Effector CD8-positive, alpha-beta T cell (primary cell): ENCODE data around the gene RPP21.

Source experiments
- DNase-seq: peaks from one replicate; lab custom pipeline; 2025; lab: John Stamatoyannopoulos, UW
- total RNA-seq, 4 experiments: gene quantifications; one replicate each; lab custom pipeline; 2026; lab: John Stamatoyannopoulos, UW

The RPP21 gene
- total RNA-seq: 2.3 to 4.3 (median 3.4) reads per million in 4 experiments

DNA sequence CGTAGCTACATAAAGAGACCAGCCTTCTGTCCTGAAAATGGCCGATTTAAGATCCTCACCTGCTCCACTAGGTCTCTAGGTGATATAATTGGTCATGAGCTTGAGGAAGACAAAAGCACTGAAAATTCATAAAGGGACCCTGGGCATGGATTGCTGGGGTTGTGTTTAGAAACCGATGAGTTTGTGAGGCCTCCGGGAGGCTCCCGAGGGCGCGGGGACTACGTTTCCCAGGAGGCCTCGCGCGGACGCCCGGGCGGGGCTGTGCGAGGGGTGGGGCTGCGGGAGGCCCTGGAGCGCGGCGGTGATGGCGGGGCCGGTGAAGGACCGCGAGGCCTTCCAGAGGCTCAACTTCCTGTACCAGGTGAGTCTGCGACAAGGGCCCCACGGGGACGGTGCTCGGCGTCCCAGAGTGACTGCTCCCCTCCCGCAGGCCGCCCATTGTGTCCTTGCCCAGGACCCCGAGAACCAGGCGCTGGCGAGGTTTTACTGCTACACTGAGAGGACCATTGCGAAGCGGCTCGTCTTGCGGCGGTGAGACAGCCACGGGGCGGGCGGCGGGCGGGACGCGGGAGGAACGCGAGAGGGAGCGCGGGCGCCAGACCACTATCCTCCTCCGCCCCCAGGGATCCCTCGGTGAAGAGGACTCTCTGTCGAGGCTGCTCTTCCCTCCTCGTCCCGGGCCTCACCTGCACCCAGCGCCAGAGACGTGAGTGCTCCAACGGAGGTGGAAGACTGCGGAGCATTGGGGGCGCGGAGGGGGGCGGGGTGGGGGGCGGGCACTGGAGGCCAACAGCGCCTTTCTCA is at the start of gene RPP21:
Gene RPP21, plus strand, starts transcription at position 289 of the 804 bp plus-strand sequence. Its CDS starts 16 bp downstream, at position 305.
- peak; percentile 74 for DNase-seq

DNA sequence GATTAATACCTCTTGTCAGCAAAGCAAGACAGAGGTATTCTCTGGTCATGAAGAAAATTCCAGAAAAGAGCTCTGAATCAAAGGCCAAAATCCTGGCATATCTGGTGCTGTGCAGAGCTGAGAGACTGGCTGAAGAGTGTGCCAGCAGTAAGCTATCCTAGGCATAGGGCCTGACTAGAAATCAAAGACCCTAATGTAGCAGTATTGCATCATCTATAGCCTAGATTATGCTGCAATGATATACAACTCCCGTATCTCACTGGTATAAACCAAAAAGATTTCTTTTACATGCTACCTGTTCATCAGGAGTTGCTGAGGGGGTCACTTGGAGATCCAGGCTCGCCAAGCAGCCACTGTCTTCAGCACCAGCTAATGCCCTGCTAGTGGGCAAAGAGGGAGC is 49.1 kb upstream of the RPP21 start:
- DNase-seq: no peak

DNA sequence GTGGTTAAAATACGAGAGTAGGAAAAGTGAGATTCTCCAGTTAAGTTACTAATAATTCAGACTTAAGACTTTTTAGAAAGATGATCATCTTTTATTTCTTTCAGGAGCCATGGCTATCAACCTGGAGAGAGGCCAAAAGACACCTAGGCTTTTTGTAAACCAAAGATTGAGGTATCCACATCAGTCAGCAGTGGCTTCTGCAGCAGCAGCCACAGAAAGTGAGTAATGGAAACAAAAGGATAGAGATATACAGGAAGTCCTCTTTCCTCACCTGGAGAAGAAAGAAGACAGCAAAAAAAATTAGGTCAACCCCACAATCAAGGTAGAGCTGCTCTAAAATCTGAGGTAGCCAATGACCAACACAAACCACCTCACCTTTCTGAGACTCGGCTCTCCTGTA is 41.0 kb upstream of the RPP21 start:
- no peak for DNase-seq

DNA sequence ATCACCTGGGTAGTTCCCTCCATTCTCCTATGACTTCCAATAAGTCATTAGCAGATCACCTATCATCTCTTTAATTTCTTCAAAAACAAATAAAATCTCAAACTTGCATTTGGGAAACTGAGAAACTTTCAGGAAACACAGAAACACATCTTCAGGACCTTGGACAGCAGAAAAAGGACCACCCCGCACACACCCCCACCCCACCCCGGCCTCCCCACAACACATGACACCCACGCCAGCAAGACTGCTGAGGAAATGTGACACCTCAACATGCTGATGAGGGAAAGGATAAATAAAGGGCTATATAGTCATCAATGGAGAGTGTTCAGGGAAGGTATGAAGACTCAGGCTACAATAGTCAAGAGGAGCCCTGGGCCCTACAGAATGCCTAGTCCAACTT is 33.9 kb upstream of the RPP21 start:
- no peak for DNase-seq

DNA sequence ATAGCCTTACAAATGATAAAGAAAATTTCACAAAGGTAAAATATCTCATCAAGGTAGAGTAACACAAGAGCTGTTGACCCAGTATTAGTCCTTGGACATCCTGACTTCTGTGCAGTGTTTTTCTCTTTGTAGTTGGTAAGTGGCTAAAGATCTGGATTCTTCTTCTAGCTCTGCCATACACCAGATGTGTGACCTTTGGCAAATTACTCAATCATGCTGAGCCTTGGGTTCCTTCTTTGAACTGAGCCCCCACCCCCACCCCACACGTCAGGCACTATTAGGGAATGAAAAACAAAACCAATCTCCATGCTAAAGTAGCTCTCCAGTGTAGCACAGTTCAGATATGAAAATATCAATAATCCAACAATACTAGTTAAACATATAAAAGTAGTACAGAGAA is 33.3 kb upstream of the RPP21 start:
- DNase-seq: no peak

DNA sequence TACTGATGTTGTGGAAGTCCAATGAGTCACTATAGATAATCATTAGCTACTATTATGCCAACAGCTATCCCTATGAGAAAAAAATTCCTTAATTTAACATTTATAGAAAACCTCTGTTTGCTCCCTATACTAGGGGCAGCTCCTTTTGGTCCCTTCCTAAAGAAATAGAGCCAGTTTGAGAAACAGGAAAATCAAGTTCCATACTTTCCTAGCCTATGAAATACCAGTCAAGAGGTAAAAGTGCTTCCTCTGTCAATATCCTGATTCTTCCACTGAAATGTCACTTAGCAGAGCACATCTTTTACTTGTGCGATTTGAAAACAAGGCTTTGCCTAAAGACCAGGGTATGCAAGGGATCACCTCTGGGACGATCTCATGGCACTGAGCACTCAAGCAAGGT is 32.7 kb upstream of the RPP21 start:
- DNase-seq: no peak

DNA sequence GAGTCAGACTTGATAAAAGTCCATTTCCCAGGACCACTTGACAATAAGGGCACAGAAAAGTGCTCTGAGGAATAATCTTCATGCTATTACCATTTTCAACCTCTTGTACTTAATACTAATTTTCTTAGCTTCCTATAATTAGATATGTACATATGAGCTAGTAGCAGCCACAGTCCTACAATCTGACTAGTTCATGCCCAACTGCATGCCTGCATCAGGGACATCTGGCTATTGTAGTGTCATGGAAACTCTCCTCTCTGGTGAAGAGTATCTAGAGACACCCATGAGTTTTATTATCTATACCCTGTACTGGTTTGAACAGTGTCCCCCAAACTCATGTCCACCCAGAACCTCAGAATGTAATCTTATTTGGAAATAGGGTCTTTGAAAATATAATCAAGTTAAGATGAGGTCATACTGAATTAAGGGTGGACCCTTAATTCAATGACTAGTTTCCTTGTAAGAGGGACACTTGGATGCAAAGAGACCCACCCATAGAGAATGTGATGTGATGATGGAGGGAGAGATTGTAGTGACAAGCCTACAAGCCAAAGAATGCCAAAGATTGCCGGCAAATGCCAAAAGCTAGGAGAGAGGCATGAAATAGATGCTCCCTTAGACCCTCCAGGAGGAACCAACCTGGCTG is 32.2 kb upstream of the RPP21 start:
- no peak for DNase-seq

DNA sequence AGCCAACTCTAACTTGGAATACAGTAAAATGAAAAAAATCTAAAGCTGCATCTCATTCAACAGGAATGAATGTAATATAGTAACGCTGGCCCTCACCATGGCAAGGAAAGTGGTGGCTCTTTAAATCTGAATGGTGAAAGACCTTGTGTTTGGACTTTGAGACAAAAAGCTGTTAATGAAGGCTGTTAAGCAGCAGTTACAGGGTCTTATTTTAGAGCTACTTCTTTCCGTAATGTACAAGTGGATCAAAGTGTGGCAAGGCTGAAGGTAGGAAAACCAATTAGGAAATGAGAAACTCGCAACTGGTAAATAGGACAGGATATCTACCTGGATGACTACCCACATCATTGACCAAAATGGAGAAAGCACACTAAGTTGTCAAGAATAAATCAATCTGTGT is 29.8 kb upstream of the RPP21 start:
- DNase-seq: no peak

DNA sequence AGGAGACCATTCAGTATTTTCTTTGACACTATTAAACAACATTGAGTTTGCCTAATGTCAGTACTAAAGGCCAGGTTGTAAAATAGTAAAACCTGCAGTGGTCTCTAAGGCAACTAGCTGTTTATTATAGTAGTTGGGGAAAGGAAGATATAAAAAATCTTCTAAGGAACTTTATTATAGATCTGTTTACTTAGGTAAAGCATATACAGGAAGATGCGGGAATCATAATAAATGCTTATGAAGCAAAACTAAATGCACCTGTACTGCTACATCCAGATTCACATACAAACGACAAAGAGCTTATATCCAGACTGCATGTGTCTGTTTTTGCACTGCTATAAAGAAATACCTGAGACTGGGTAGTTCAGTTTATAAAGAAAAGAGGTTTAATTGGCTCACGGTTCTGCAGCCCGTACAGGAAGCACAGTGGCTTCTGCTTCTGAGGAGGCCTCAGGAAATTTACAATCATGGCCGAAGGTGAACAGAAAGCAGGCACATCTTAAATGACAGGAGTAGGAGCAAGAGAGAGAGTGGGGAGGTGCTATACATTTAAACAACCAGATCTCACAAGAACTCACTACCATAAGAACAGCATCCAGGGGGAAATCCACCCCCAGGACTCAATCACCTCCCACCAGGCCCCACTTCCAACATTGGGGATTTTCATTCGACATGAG is 26.9 kb upstream of the RPP21 start:
- DNase-seq: no peak

DNA sequence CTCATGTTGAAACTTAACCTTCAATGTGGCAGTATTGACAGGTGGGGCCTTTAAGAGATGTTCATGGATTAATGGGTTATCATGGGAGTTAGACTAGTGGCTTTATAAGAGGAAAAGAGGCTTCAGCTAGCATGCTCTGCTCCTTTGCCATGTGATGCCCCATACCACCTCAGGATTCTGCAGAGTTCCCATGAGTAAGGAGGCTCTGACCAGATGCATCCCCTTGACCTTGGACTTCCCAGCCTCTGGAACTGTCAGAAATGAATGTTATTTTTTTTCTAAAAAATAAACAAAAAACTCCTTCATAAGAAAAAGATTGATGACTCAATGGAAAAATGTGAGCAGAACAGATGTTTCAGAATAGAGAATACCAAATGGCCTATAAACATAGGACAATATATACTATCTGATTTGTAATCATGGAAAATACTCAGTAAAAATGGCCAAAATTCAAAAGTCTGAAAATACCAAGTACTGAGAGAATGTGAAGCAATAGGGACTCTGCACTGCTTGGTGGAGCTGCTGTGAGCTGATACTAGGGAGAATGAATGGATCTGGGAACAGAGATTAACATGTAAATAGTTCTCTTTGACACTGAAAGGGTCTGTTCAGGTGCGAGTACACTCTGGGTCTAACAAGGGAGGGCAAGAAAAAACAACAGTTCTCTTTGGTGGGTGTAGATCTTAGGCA is 25.7 kb upstream of the RPP21 start:
- no peak for DNase-seq

DNA sequence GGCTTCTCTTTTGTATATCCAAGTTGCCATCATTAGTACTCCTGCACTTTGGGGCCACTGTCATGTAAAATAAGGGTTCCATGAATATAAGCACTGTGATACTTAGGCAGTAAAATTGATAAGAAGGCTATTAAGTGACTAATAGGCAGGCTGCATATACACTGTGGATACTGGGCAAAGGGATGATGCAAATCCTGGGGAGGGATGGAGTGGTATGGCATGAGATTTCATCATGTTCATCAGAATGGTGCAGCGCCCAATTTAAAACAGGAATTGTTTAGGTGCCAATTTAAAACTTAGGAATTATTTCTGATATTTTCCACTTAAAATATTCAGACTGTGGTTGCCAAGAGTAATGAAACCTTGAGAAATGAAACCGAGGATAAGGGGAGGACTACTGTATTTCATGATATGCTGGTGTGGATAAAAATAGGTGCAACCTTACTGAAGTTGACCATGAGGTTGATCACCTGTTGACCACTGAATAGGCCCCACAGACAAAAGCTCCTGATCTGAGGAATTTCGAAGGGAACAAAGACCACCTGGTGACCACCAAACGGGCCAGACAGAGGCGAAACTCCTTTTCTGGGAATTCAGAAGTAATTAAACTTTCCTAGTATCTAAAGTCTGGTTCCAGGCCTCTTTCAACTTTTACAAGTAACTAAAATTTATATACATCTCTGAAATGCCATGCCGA is 23.1 kb upstream of the RPP21 start:
- DNase-seq: no peak

DNA sequence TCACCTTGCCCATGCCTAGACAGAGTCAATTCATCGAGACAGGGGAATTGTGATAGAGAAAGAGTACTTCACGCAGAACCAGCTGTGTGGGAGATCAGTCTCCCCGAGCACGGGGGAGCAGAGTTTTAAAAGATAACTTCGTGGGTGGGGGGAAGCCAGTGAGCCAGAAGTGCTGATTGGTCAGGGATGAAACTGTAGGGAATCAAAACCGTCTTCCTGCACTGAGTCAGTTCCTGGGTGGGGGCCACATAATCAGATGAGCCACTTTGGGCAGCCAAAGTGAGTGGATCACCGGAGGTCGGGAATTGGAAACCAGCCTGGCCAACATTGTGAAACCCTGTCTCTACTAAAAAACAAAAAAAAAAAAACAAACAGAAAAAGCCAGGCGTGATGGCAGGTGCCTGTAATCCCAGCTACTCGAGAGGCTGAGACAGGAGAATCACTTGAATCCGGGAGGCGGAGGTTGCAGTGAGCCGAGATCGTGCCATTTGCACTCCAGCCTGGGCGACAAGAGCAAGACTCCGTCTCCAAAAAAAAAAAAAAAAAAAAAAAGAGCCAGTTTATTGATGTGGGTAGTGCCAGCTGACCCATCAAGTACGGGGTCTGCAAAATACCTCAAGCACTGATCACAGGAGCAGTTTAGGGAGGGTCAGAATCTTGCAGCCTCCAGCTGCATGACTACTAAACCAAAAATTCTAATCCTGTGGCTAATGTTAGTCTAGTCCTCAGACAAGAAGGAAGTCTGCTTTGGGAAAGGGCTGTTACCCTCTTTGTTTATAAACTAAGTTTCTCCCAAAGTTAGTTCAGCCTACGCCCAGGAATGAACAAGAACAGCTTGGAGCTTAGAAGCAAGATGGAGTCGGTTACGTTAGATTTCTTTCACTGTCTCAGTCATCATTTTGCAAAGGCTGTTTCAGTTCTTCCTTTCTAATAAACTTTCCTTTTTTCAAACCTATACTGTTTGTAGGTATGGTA is 22.1 kb upstream of the RPP21 start:
- DNase-seq: no peak

DNA sequence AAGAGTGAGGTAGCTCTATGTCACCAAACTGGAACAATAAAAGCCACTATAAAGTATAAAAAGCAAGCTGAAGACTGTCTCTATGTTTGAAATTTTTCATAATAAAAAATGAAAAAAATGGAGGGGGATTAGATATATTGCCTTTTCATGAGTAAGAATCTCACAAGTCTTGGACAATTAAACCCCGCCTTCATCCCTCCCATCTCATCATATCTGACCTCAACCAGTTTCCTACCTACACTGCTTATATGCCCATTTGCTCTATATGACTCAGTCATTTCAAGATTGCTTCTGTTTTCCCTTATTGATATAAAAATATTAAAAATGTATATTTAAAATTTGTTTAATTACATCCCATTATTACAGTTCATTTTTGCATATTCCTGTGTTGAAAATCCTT is 21.1 kb upstream of the RPP21 start:
- no peak for DNase-seq

DNA sequence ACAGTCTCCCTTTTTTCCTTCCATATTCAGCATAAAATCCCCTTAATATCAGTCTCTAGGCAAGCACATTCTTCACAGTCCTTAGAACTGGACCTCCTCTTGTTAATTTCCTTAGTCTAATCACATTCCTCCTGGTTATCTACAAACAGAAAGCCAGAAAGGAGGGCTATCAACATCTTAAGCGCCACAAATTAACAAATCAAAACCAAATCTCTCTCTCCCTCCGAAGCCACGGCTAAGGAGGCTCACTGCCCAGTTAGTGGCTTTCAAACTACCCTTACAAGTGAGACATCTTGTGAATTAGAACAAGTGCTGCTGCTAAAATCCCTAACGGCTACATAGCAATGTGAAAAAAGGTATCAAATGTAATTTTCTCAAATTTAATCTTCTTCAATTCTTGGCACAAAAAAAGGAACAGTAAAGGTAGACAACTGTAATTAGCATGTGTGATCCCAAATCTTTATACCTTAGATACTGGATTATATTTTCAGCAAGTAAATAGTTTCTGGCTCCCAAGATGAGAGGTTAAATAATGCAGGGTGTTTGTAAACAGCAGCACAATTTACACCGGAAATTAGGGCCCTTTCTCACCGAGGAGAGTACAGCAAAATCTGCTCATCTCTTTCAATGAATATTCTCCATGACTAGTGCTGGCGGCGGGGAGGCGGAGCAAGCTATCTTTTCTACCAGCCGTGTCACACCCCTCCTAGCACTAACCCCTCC is 19.6 kb upstream of the RPP21 start:
- DNase-seq: no peak

DNA sequence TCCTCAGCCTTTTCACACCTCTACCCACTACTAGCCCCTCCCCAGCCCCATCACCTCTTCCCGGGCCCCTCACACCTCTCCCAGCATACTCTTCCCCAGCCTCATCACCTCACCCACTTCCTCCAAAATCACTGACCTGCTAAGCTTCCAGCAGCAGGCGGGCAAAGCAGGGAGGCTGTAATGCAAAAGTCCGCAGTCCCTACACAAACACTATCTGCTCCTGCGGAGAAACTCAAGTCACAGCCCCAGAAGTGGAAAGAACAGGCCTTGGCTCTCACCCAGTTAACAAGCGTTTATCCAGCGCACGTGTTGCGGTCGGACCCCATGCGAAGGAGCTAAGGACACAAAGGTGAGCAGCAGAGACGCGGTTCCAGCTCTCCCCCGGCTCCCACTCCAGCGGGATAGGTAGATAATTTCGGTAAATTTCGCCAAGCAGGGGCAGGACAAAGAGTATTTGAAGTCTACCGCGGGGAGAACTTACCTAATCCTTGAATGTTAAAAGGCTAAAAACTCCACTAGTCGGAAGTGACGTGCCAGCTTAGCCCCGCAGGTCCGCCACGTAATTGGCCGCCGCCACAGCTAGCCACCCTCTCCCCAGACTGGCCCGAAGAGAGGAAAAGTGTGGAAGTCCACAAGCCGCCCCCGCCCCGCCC is 19.0 kb upstream of the RPP21 start:
- peak; percentile 60 for DNase-seq

DNA sequence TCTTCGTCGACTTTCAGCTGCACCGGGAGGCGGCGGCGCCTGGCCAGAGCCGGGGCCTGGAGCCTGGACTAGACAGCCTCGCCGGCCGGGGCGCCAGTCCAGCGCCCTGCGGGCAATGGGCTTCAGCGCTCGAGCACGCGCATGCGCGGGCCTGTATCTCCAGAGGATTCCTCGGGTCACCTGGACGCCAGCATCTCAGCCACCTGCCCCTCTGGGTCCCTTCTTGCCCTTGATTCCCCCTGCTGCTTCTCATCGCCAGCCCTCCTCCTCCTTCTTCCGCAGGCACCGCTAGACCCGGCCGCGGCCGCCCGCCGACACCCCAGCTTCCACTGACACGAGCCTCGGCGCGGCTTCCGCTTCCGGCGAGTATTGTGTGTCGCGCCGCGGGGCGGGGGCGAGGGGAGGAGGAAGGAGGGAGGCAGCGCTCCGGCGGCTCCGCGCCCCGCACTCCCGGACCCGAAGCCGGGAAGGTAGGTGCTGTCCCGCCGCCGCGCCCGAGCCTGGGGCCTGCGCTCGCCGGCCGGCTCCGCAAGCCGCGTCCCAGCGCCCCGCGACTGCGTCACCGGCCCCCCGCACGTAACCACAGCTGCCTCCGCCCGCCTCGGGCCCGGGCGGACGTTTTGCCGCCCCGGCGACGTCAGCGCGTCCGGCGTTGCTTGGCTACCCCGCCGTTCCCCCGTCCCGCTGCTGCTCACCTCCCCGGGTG is 18.3 kb upstream of the RPP21 start, which contains the start of gene TRIM39:
Gene TRIM39, plus strand, starts transcription at position 402 of the 706 bp plus-strand sequence. CDS start 2,391 bp downstream, outside the sequence.
- peak; percentile 78 for DNase-seq

DNA sequence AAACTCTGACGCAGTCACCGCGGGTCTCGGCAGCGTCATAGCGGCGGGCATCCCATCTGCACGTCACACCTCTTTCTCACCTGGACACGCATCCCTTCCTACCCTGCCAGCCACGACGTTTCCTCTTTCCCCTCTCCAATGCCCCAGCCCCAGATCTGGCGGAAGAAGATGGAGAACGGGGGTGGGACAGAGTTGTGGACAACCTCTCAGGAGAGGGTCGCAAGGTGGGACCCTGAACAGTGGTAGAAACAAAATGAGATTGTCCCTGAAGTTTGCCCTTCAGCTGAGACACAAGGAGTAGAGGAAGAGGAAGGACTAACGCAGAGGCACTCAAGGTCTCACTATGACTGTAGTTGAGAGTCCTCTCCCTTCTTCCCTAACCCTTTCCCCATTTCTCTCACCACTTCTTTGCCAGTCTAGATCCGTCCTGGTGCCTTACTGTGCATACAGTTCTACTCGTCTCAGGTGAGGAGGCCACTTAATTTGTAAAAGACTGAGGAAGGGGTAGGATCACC is 17.7 kb upstream of the RPP21 start:
- no peak for DNase-seq

DNA sequence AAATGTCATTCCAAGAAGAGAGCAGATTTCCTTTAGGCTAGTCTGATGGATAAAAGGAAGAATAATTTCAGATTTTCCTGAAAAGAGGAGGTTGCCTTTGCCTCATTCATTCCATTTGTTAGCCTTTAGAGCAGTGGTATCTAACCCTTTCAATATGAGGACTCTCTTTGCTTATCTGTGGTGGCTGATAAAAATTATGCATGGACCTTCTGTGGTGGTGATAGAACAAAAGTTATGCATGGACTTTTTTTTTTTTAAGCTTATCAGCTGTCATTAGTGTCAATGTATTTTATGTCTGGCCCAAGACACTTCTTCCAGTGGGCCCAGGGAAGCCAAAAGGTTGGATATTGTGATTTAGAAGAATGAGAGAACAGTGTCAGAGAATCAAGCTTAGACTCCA is 16.6 kb upstream of the RPP21 start:
- no peak for DNase-seq
